GM12878 (cell line): ENCODE results near the gene PON1. TPM values are rescaled to one million over a fixed set of nuclear protein-coding genes. Genes with fewer than 3 reads are reported as not detected.

Experiments
- ATAC-seq: fragments of 200-7000 bp; cut with Tn5 transposase; 3 replicates; pipeline ENCODE4 v1.9.1; 2020; ENCODE audit warnings: mild to moderate bottlenecking, moderate library complexity
- BruUV-seq: library from RNA; stranded (reverse); fragments of 400-500 nt; replicated peaks from 2 replicates; lab custom pipeline; 2021; lab: Mats Ljungman, UMichigan
- CTCF ChIA-PET: fragments of 300-600 bp; sonication (Branson Sonifier 250); formaldehyde crosslinking; extraction: SDS; loops from one replicate; lab custom pipeline; 2021; ENCODE audit warnings: inconsistent platforms; lab: Yijun Ruan, JAX
- POLR2A ChIA-PET: fragments of 350-600 bp; formaldehyde crosslinking; extraction: SDS; loops from one replicate; lab custom pipeline; 2021; ENCODE audit warnings: inconsistent platforms; lab: Charles Lee
- RAD21 ChIA-PET: fragments of 300-600 bp; sonication (Branson Sonifier 250); formaldehyde crosslinking; loops from one replicate; lab custom pipeline; 2023; ENCODE audit warnings: antibody characterized with exemption; ENCODE audit not compliant: unreplicated experiment; lab: Charles Lee
- SMC1A ChIA-PET: fragments of 300-600 bp; sonication (Branson Sonifier 250); formaldehyde crosslinking; loops from one replicate; lab custom pipeline; 2023; ENCODE audit not compliant: unreplicated experiment, uncharacterized antibody; lab: Charles Lee
- DNase-seq: peaks from one replicate; pipeline ENCODE4 v3.0.0-alpha.2; 2011; ENCODE audit warnings: low read depth, low spot score
- FAIRE-seq: peaks from 3 replicates; lab custom pipeline; 2011; peaks lifted over from hg19 to GRCh38; lab: Jason Lieb, UNC
- H2AFZ ChIP-seq: 2 replicates; pipeline ENCODE4 v1.6.0; 2011; ENCODE audit warnings: low read depth, low read length, control low read depth; ENCODE audit not compliant: control insufficient read depth
- H3K27ac ChIP-seq: 2 replicates; pipeline ENCODE4 v1.5.1; 2011; ENCODE audit warnings: control low read depth; ENCODE audit not compliant: control insufficient read depth, insufficient read depth
- H3K27me3 ChIP-seq, 2 experiments: replicated peaks in 1 of 2; 2 replicates each; pipeline versions ENCODE4 v1.6.0 to v1.6.1; 2011; ENCODE audit warnings: low read length in 1 of 2; ENCODE audit not compliant: control insufficient read depth in 2 of 2, insufficient read depth in 2 of 2
- H3K36me3 ChIP-seq, 2 experiments: 2 replicates each; pipeline ENCODE4 v1.5.1; 2011; ENCODE audit warnings: low read length in 1 of 2; ENCODE audit not compliant: control insufficient read depth in 2 of 2, insufficient read depth in 2 of 2
- H3K4me1 ChIP-seq: 2 replicates; pipeline ENCODE4 v1.6.1; 2011; ENCODE audit warnings: mild to moderate bottlenecking, low read length, moderate library complexity, mixed read lengths; ENCODE audit not compliant: control insufficient read depth, insufficient read depth
- H3K4me2 ChIP-seq: 2 replicates; pipeline ENCODE4 v1.6.0; 2011; ENCODE audit warnings: control low read depth; ENCODE audit not compliant: control insufficient read depth, insufficient read depth
- H3K4me3 ChIP-seq: fragments of 200-600 bp; sonication (generic); 2 replicates; pipeline ENCODE4 v1.5.1; 2016
- H3K79me2 ChIP-seq: 2 replicates; pipeline ENCODE4 v1.6.0; 2011; ENCODE audit warnings: low read length; ENCODE audit not compliant: control insufficient read depth, insufficient read depth
- H3K9ac ChIP-seq: 2 replicates; pipeline ENCODE4 v1.8.0; 2011; ENCODE audit warnings: low read length, control low read depth, mixed read lengths; ENCODE audit not compliant: control insufficient read depth, insufficient read depth
- H3K9me3 ChIP-seq: replicated peaks from 3 replicates; pipeline ENCODE4 v1.5.1; 2011; ENCODE audit warnings: mild to moderate bottlenecking, low read length; ENCODE audit not compliant: control insufficient read depth, insufficient read depth
- H4K20me1 ChIP-seq: 2 replicates; pipeline ENCODE4 v1.6.0; 2011; ENCODE audit not compliant: control insufficient read depth, insufficient read depth
- CBFB ChIP-seq: IDR thresholded peaks from 2 replicates; pipeline ENCODE4 v1.6.1; 2016; ENCODE audit warnings: antibody characterized with exemption, low read depth
- HCFC1 ChIP-seq: fragments of 150-350 bp; IDR thresholded peaks from 2 replicates; pipeline ENCODE4 v1.6.1; 2014; ENCODE audit warnings: low read length
- IKZF2 ChIP-seq, 2 experiments: fragments of 450-650 bp; IDR thresholded peaks; 2 replicates each; pipeline ENCODE4 v1.6.1; 2017; ENCODE audit warnings: mild to moderate bottlenecking in 2 of 2, moderate library complexity in 2 of 2
- IRF4 ChIP-seq: IDR thresholded peaks from 2 replicates; pipeline ENCODE4 v1.6.1; 2011; ENCODE audit warnings: low read depth, low read length
- MYC ChIP-seq: IDR thresholded peaks from 2 replicates; pipeline ENCODE4 v1.6.1; 2011; ENCODE audit warnings: mild to moderate bottlenecking, low read length, moderate library complexity, inconsistent platforms; ENCODE audit not compliant: insufficient read depth, insufficient replicate concordance, insufficient read length, severe bottlenecking
- NBN ChIP-seq: fragments of 450-650 bp; IDR thresholded peaks from 2 replicates; pipeline ENCODE4 v1.6.1; 2016
- PBX3 ChIP-seq: IDR thresholded peaks from 2 replicates; pipeline ENCODE4 v1.6.1; 2011; ENCODE audit warnings: mild to moderate bottlenecking, low read depth, low read length, moderate library complexity; ENCODE audit not compliant: insufficient replicate concordance
- RELA ChIP-seq: fragments of 450-650 bp; IDR thresholded peaks from 2 replicates; pipeline ENCODE4 v1.8.0; 2014; ENCODE audit warnings: borderline replicate concordance; ENCODE audit not compliant: partially characterized antibody
- REST ChIP-seq: IDR thresholded peaks from 2 replicates; pipeline ENCODE4 v1.6.1; 2012; ENCODE audit warnings: mild to moderate bottlenecking, low read depth, low read length
- ZBTB4 ChIP-seq: fragments of 450-650 bp; formaldehyde crosslinking; IDR thresholded peaks from 2 replicates; pipeline ENCODE4 v1.4.0; 2022; ENCODE audit warnings: mild to moderate bottlenecking, moderate library complexity
- ZNF217 ChIP-seq: fragments of 450-650 bp; IDR thresholded peaks from 2 replicates; pipeline ENCODE4 v1.6.1; 2017; ENCODE audit warnings: antibody characterized with exemption, mild to moderate bottlenecking
- in situ Hi-C: fragments of 300-500 bp; cut with MboI; formaldehyde crosslinking; loops from 9 replicates; pipeline ENCODE4 v1.14.3; 2018; ENCODE audit warnings: mixed read lengths
- intact Hi-C: fragments of 100-400 bp; cut with micrococcal nuclease; formaldehyde crosslinking; loops from one replicate; pipeline ENCODE4 v1.14.2; 2022; ENCODE audit not compliant: unreplicated experiment
- polyA plus RNA-seq, 11 experiments: library from polyadenylated mRNA; depleted of rRNA in 4 of 11; unstranded in 6 of 11; stranded (reverse) in 5 of 11; fragments of >200 nt; fragmentation: Nextera tagmentation in 4 of 11; fragmentation: Illumina TruSeq in 1 of 11; extraction: Ambion mirVana in 4 of 11; extraction: Trizol in 1 of 11; gene quantifications; 1 replicate in 1 of 11; 2 replicates in 10 of 11; pipeline versions ENCODE4 v1.2.1 to v1.2.3, GENCODE V29; 2011 to 2016; ENCODE audit warnings: inconsistent platforms in 2 of 11, missing spikeins in 2 of 11, low read depth in 1 of 11
- total RNA-seq, 4 experiments: library from RNA; depleted of rRNA in 3 of 4; stranded (reverse); fragments of >200 nt in 3 of 4; fragmentation: Illumina TruSeq in 1 of 4; extraction: Trizol in 1 of 4; gene quantifications; 2 replicates each; pipeline versions ENCODE4 v1.2.1 to v1.2.3, GENCODE V29; 2013 to 2021

Gene PON1
- total and polyA plus RNA-seq, 10 of the 15 experiments (the other 5 are each of a cell fraction or from before 2014, with no cell fraction given), result 0.10 to 0.26 (median 0.23) TPM; not detected in 4

GRCh38 chr7:95295397-95295796 lies 28.9 kb downstream of the PON1 start:
- intact Hi-C loops, result no loop called here
- Histone ChIP-seq H3K4me1 (no peaks in the 10 kb centered on the region), H3K4me3 (no peak overlapping the region), H3K27ac (no peak overlapping the region), H3K9ac (no peak overlapping the region), H2AFZ (no peak overlapping the region), H3K27me3 (no peaks in the 10 kb centered on the region), H3K79me2 (no peaks in the 10 kb centered on the region), H3K4me2 (no peak overlapping the region), H3K9me3 (no peaks in the 10 kb centered on the region), H4K20me1 (no peaks in the 10 kb centered on the region), H3K36me3 (no peaks in the 10 kb centered on the region)
- no peak for DNase-seq
- ChIA-PET POLR2A (no interaction called here), RAD21 (no interaction called here), SMC1A (interaction anchor here (1.2 to 2.0 kb wide), 4 partner anchors 11 to 181 kb away, joined by 4 to 6 read pairs (median 6); no protein-coding TSS in a partner anchor), CTCF (interaction anchor here (1.3 kb wide), 1 partner anchor 48 kb away, joined by 4 read pairs; no protein-coding TSS in a partner anchor)
- in situ Hi-C loops, result no loop called here
- FAIRE-seq, result no peak
- no TSS peak for BruUV-seq
- TF ChIP-seq REST (no peak), IRF4 (no peak), RELA (no peak), MYC (no peak), CBFB (no peak), HCFC1 (no peak), PBX3 (no peak), IKZF2 (IDR thresholded peaks at IDR 0.05) (no peak), ZNF217 (no peak), ZBTB4 (no peak), NBN (no peak)
- no peak for ATAC-seq
